Measurements from ENCODE around the gene RITA1.

The RITA1 gene

DNA sequence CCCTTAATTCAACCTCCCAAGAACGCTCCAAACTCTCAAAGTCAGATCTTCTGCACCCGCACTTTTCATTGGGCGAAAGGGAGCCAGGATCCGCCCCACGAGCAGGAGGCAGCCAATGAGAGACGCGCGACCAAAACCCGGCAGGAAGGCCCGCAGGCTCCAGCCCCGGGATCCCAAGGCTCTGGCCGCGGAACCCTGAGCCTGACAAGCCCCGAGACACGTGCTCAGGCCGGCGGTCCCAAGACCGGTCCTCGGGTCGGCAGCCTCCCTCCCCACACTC, 681 bp upstream of the RITA1 start:
- Histone ChIP-seq H3K36me3 (ENCODE audit: insufficient read depth, low read length) (peaks cover 20% of the 10 kb centered on the region), H3K9ac (ENCODE audit: low read depth, low read length) (peak overlapping the region; percentile 99), H3K4me3 (ENCODE audit: low read length) (peak overlapping the region; percentile 95), H3K27me3 (ENCODE audit: control insufficient read depth, insufficient read depth, low read length) (no peaks in the 10 kb centered on the region), H3K9me3 (replicated peaks; ENCODE audit: low read length) (no peaks in the 10 kb centered on the region), H3K4me1 (ENCODE audit: control insufficient read depth, insufficient read depth, low read length) (peaks cover 11% of the 10 kb centered on the region), H3K4me2 (ENCODE audit: low read length) (peak overlapping the region; percentile 88)

DNA sequence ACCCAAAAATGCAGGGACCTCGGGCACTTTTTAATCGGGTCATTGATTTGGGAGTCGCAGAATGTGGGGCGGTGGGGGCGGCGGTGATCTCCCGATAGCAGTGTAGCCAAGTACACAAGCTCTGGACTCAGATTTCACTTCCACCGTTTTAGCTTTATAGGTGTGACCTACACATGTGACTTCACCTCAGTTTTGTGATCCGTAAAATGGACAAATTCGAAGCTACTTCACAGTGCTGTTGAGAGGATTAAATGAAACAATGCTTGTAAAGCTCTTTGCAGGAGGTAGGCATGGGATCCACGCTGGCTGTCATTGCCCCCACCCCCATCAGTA, 478 bp downstream of the RITA1 start:
- H3K36me3 ChIP-seq (ENCODE audit: insufficient read depth, low read length) = peaks cover 13% of the 10 kb centered on the region
- H3K9me3 ChIP-seq (replicated peaks; ENCODE audit: low read length) = no peaks in the 10 kb centered on the region
- peak overlapping the region; percentile 99 for H3K9ac ChIP-seq (ENCODE audit: low read depth, low read length)
- no peaks in the 10 kb centered on the region for H3K27me3 ChIP-seq (ENCODE audit: control insufficient read depth, insufficient read depth, low read length)
- peak overlapping the region; percentile 88 for H3K4me2 ChIP-seq (ENCODE audit: low read length)
- peak overlapping the region; percentile 95 for H3K4me3 ChIP-seq (ENCODE audit: low read length)
- peaks cover 11% of the 10 kb centered on the region for H3K4me1 ChIP-seq (ENCODE audit: control insufficient read depth, insufficient read depth, low read length)

DNA sequence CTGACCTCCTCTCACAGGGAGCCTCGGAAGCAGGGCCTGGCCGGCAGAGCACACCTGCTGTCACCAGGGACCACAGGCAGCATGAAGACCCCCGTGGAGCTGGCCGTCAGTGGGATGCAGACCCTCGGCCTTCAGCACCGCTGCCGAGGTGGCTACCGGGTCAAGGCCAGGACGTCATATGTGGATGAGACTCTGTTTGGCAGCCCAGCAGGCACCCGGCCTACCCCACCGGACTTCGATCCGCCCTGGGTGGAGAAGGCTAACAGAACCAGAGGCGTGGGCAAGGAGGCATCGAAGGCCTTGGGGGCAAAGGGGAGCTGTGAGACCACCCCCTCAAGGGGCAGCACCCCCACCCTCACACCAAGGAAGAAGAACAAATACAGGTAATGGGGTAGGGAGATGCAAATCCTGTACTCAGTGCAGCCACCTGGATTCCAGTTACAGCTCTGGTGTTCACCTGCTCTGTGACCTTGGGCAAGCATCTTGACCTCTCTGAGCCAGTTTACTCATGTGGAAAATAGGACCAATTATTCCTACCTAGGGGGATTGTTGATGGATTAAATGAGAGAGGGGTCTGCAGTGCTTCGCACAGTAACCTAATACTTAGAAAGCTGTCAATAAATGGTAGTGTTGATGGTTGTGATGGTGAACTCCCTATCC, 1.3 kb downstream of the RITA1 start:
- Histone ChIP-seq H3K4me1 (ENCODE audit: control insufficient read depth, insufficient read depth, low read length) (peaks cover 11% of the 10 kb centered on the region), H3K4me3 (ENCODE audit: low read length) (peak overlapping the region; percentile 95), H3K9ac (ENCODE audit: low read depth, low read length) (peak overlapping the region; percentile 99), H3K4me2 (ENCODE audit: low read length) (peak overlapping the region; percentile 88), H3K9me3 (replicated peaks; ENCODE audit: low read length) (no peaks in the 10 kb centered on the region), H3K36me3 (ENCODE audit: insufficient read depth, low read length) (peaks cover 21% of the 10 kb centered on the region), H3K27me3 (ENCODE audit: control insufficient read depth, insufficient read depth, low read length) (no peaks in the 10 kb centered on the region)

DNA sequence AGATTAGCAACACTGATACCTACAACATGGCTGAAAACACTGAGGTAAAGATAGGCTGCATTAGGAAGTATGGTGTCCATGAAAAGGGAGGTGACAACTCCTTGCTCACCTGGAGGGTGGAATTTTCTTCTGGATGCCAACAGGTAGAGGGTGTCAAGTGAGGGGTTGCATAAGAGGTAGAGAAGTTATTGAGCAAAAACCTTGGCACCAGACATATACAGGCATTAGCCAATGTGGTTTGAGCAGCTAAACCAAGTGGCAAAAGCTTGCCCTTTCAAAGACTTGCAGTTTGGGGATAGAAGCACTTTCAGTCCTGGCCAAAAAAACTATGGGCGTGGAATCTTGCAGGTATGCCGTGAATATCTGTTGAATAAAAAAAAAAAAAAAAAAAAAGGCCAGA, 3.8 kb downstream of the RITA1 start:
- Histone ChIP-seq H3K4me2 (ENCODE audit: low read length) (no peak overlapping the region), H3K27me3 (ENCODE audit: control insufficient read depth, insufficient read depth, low read length) (no peaks in the 10 kb centered on the region), H3K36me3 (ENCODE audit: insufficient read depth, low read length) (peaks cover 28% of the 10 kb centered on the region), H3K9ac (ENCODE audit: low read depth, low read length) (no peak overlapping the region), H3K9me3 (replicated peaks; ENCODE audit: low read length) (no peaks in the 10 kb centered on the region), H3K4me1 (ENCODE audit: control insufficient read depth, insufficient read depth, low read length) (peaks cover 21% of the 10 kb centered on the region), H3K4me3 (ENCODE audit: low read length) (no peak overlapping the region)

DNA sequence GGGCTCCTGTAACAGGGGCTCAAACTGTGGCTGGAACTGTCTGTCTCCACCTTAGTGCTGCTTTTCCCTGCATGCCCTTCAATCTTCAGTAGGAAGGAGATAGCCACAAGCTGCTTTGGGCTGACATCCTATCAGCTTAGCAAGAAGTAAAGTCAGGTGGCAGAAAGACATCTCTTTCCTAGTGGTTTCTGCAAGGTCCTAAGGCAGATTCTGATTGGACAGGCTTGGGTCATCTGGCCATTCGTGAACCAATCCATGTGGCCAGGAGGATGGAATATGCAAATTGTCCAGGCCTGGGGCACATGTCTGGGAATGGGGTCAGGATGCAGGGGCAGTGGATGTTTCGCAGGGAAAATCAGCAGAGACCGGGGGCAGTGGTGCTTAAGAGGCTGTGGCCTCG, 5.2 kb downstream of the RITA1 start:
- no peaks in the 10 kb centered on the region for H3K9me3 ChIP-seq (replicated peaks; ENCODE audit: low read length)
- H3K27me3 ChIP-seq (ENCODE audit: control insufficient read depth, insufficient read depth, low read length) = no peaks in the 10 kb centered on the region
- H3K4me1 ChIP-seq (ENCODE audit: control insufficient read depth, insufficient read depth, low read length) = peaks cover 33% of the 10 kb centered on the region
- no peak overlapping the region for H3K4me3 ChIP-seq (ENCODE audit: low read length)
- peaks cover 28% of the 10 kb centered on the region for H3K36me3 ChIP-seq (ENCODE audit: insufficient read depth, low read length)
- H3K9ac ChIP-seq (ENCODE audit: low read depth, low read length) = no peak overlapping the region
- H3K4me2 ChIP-seq (ENCODE audit: low read length) = no peak overlapping the region

- Histone ChIP-seq H3K27me3 (ENCODE audit: control insufficient read depth, insufficient read depth, low read length) (no peaks in the 10 kb centered on the region), H3K4me3 (ENCODE audit: low read length) (no peak overlapping the region), H3K9ac (ENCODE audit: low read depth, low read length) (no peak overlapping the region), H3K4me1 (ENCODE audit: control insufficient read depth, insufficient read depth, low read length) (peaks cover 34% of the 10 kb centered on the region), H3K36me3 (ENCODE audit: insufficient read depth, low read length) (peaks cover 28% of the 10 kb centered on the region), H3K9me3 (replicated peaks; ENCODE audit: low read length) (no peaks in the 10 kb centered on the region), H3K4me2 (ENCODE audit: low read length) (no peak overlapping the region)
These were observed 5.7 kb downstream of the RITA1 start for GRCh38 chr12:113191227-113191626.

DNA sequence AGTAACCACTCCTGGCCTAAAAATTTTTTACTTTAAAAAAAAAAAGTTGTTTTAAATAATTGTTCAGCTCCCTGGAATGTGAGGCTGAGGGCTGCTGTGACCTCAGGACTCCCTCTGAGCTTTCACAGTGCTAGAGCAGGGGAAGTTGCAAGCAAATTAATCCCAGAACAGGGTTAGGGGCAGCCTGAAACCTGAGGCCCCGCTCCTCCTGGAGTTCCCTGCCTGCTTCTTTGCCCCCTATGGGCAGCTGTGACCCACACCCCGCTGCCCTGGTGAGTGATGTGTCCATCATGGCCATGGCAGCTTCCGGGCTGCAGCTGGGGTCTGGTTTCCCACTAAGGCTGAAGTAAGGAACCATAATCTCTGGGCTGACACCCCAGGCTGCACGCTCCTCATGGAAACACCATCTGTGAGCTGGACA, 9.5 kb downstream of the RITA1 start:
- H3K36me3 ChIP-seq (ENCODE audit: insufficient read depth, low read length) = peaks cover 22% of the 10 kb centered on the region
- H3K27me3 ChIP-seq (ENCODE audit: control insufficient read depth, insufficient read depth, low read length) = no peaks in the 10 kb centered on the region
- H3K9me3 ChIP-seq (replicated peaks; ENCODE audit: low read length) = no peaks in the 10 kb centered on the region
- no peak overlapping the region for H3K4me3 ChIP-seq (ENCODE audit: low read length)
- H3K4me1 ChIP-seq (ENCODE audit: control insufficient read depth, insufficient read depth, low read length) = peaks cover 31% of the 10 kb centered on the region
- H3K4me2 ChIP-seq (ENCODE audit: low read length) = peak overlapping the region; percentile 38
- peak overlapping the region; percentile 49 for H3K9ac ChIP-seq (ENCODE audit: low read depth, low read length)

DNA sequence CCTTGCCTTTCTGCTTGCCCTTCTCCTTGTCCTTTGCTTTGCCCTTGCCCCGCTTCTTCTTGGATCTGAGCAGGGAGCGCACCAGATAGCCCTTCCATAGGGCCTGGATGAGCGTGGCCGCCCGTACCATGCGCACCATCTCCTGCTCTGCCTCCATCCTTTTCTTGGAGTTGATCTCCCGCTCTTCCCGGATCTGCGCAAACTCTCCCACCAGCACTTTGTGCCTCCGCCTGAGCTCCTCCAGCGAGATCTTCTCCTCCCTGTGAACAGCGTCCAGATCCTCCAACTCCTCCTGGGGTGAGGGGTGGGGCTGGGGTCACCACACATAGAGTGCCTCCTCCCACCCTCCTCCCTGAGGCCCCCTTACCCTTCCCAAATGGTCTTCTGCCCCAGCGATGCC, 10.1 kb downstream of the RITA1 start:
- Histone ChIP-seq H3K4me1 (ENCODE audit: control insufficient read depth, insufficient read depth, low read length) (peaks cover 31% of the 10 kb centered on the region), H3K9ac (ENCODE audit: low read depth, low read length) (no peak overlapping the region)

GRCh38 chr12:113196582-113196981, 11.1 kb downstream of the RITA1 start:
- H3K4me1 ChIP-seq (ENCODE audit: control insufficient read depth, insufficient read depth, low read length) = peaks cover 31% of the 10 kb centered on the region
- no peaks in the 10 kb centered on the region for H3K9me3 ChIP-seq (replicated peaks; ENCODE audit: low read length)
- no peak overlapping the region for H3K9ac ChIP-seq (ENCODE audit: low read depth, low read length)
- no peak overlapping the region for H3K4me3 ChIP-seq (ENCODE audit: low read length)
- peaks cover 13% of the 10 kb centered on the region for H3K36me3 ChIP-seq (ENCODE audit: insufficient read depth, low read length)
- no peaks in the 10 kb centered on the region for H3K27me3 ChIP-seq (ENCODE audit: control insufficient read depth, insufficient read depth, low read length)
- no peak overlapping the region for H3K4me2 ChIP-seq (ENCODE audit: low read length)

More for the DNA sequence above, 10.1 kb downstream of the RITA1 start:
- Histone ChIP-seq H3K27me3 (ENCODE audit: control insufficient read depth, insufficient read depth, low read length) (no peaks in the 10 kb centered on the region), H3K4me2 (ENCODE audit: low read length) (no peak overlapping the region), H3K9me3 (replicated peaks; ENCODE audit: low read length) (no peaks in the 10 kb centered on the region), H3K4me3 (ENCODE audit: low read length) (no peak overlapping the region), H3K36me3 (ENCODE audit: insufficient read depth, low read length) (peaks cover 21% of the 10 kb centered on the region)

GRCh38 chr12:113196990-113197389, 11.5 kb downstream of the RITA1 start:
- H3K4me3 ChIP-seq (ENCODE audit: low read length) = no peak overlapping the region
- H3K4me1 ChIP-seq (ENCODE audit: control insufficient read depth, insufficient read depth, low read length) = peaks cover 31% of the 10 kb centered on the region
- no peaks in the 10 kb centered on the region for H3K9me3 ChIP-seq (replicated peaks; ENCODE audit: low read length)
- H3K36me3 ChIP-seq (ENCODE audit: insufficient read depth, low read length) = peaks cover 9% of the 10 kb centered on the region
- H3K27me3 ChIP-seq (ENCODE audit: control insufficient read depth, insufficient read depth, low read length) = no peaks in the 10 kb centered on the region
- H3K9ac ChIP-seq (ENCODE audit: low read depth, low read length) = no peak overlapping the region
- no peak overlapping the region for H3K4me2 ChIP-seq (ENCODE audit: low read length)

DNA sequence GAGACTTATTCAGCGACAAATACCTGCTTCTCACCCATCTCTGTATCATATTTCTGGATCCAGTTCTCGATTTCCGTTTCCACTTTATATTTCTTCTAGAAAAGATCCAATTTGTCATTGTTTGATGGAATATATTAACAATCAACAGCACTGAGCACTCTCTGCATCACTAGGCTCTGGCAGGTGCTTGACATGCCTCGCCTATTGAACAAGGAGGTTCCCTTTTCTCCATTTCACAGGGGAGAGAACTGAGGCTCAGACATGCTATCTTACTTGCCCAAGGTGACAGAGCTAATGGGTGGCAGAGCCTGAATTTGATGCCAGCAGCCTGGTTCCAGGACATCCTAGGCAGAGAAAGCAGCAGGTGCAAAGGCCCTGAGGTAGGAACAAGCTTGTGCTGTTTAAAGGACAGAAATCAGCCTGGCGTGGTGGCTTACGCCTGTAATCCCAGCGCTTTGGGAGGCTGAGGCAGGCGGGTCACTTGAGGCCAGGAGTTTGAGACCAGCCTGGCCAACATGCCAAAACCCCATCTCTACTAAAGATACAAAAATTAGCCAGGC, 12.1 kb downstream of the RITA1 start:
- H3K4me3 ChIP-seq (ENCODE audit: low read length) = no peak overlapping the region
- no peaks in the 10 kb centered on the region for H3K27me3 ChIP-seq (ENCODE audit: control insufficient read depth, insufficient read depth, low read length)
- no peak overlapping the region for H3K4me2 ChIP-seq (ENCODE audit: low read length)
- no peaks in the 10 kb centered on the region for H3K9me3 ChIP-seq (replicated peaks; ENCODE audit: low read length)
- H3K4me1 ChIP-seq (ENCODE audit: control insufficient read depth, insufficient read depth, low read length) = peaks cover 31% of the 10 kb centered on the region
- no peak overlapping the region for H3K9ac ChIP-seq (ENCODE audit: low read depth, low read length)
- H3K36me3 ChIP-seq (ENCODE audit: insufficient read depth, low read length) = peaks cover 3% of the 10 kb centered on the region

DNA sequence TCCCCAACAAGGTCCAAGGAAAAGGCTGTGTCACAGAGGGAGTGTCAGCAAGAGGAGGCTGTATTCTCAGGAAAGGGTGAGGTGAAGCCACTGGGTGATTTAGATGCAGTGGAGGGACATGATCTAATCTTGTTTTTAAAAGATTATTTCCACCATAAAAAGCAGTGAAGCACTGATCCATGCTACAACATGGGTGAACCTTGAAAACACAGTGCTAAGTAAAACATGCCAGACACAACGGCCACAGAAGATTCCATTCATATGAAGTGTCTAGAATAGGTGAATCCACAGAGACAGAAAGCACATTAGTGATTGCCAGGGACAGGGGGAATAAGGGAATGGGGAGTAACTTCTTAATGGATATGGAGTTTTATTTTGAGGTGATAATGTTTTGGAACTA, 12.8 kb downstream of the RITA1 start:
- H3K27me3 ChIP-seq (ENCODE audit: control insufficient read depth, insufficient read depth, low read length) = no peaks in the 10 kb centered on the region
- peaks cover 31% of the 10 kb centered on the region for H3K4me1 ChIP-seq (ENCODE audit: control insufficient read depth, insufficient read depth, low read length)
- H3K9me3 ChIP-seq (replicated peaks; ENCODE audit: low read length) = no peaks in the 10 kb centered on the region
- H3K4me2 ChIP-seq (ENCODE audit: low read length) = no peak overlapping the region
- H3K36me3 ChIP-seq (ENCODE audit: insufficient read depth, low read length) = no peaks in the 10 kb centered on the region
- H3K9ac ChIP-seq (ENCODE audit: low read depth, low read length) = no peak overlapping the region
- no peak overlapping the region for H3K4me3 ChIP-seq (ENCODE audit: low read length)

Data from skeletal muscle satellite cell (primary cell).